ENCODE measurements around the gene ADCYAP1R1. TPM values are rescaled to one million over a fixed set of nuclear protein-coding genes. Genes with fewer than 3 reads are reported as not detected.
A peak's percentile ranks its signal among the peaks of the same experiment; 100 is the strongest.

ADCYAP1R1 gene
- polyA plus RNA-seq, 3 donors = not detected

- Histone ChIP-seq H3K79me2 (ENCODE audit: insufficient read depth, low read length) (no peaks in the 10 kb centered on the region), H3K9me3 (replicated peaks in 1 of 2; ENCODE audit: control insufficient read depth in 1 of 2, insufficient read depth in 1 of 2, low read length in 2 of 2) (no peaks in the 10 kb centered on the region), H3K36me3 (replicated peaks in 1 of 2; ENCODE audit: control insufficient read depth in 1 of 2, insufficient read depth in 2 of 2, low read length in 2 of 2) (no peaks in the 10 kb centered on the region), H3K4me1 (ENCODE audit: control insufficient read depth in 1 of 2, insufficient read depth in 2 of 2, low read length in 2 of 2) (no peaks in the 10 kb centered on the region), H2AFZ (ENCODE audit: insufficient read depth, low read depth, low read length, poor library complexity, severe bottlenecking) (no peak overlapping the region), H3K27ac (ENCODE audit: low read depth in 1 of 2, low read length in 2 of 2) (no peak overlapping the region), H3K4me2 (replicated peaks; ENCODE audit: extremely low read depth, low read length, poor library complexity, severe bottlenecking) (no peak overlapping the region), H4K20me1 (ENCODE audit: insufficient read depth, low read length) (no peaks in the 10 kb centered on the region), H3K27me3 (ENCODE audit: control insufficient read depth in 2 of 2, insufficient read depth in 2 of 2, low read length in 2 of 2) (no peaks in the 10 kb centered on the region), H3K9ac (ENCODE audit: insufficient read depth, low read length, poor library complexity, severe bottlenecking) (no peak overlapping the region), H3K4me3 (replicated peaks in 1 of 3; ENCODE audit: low read depth in 2 of 3, low read length in 3 of 3) (no peak overlapping the region)
- Mint-ChIP-seq H3K27ac (no peak overlapping the region), H3K4me1 (no peaks in the 10 kb centered on the region), H3K9me3 (peaks cover 0 to 10% (median 0%) of the 10 kb centered on the region in 7 donors), H3K27me3 (ENCODE audit: low read depth in 3 of 3) (peaks cover 0 to 19% (median 8%) of the 10 kb centered on the region in 3 donors), H3K4me3 (no peak overlapping the region), H3K36me3 (no peaks in the 10 kb centered on the region)
- intact Hi-C loops (cut with micrococcal nuclease) = no loop called here
- no peak for TF ChIP-seq CTCF (IDR thresholded peaks at IDR 0.05)
- no peak for DNase-seq
- WGBS (ENCODE audit: insufficient coverage) = 81% methylated on average over 4 of the region's 7 CpGs
These were observed 22.7 kb upstream of the ADCYAP1R1 start for GRCh38 chr7:31029251-31030042.

GRCh38 chr7:31033674-31034300 is 18.3 kb upstream of the ADCYAP1R1 start:
- DNase-seq = no peak
- Mint-ChIP-seq H3K4me3 (peak overlapping the region in 1 of 2 donors; percentile 18), H3K9me3 (peaks cover 0 to 13% (median 0%) of the 10 kb centered on the region in 7 donors), H3K27me3 (ENCODE audit: low read depth in 3 of 3) (peaks cover 3 to 20% (median 10%) of the 10 kb centered on the region in 3 donors), H3K36me3 (no peaks in the 10 kb centered on the region), H3K27ac (peak overlapping the region in 2 of 7 donors; percentile 59 to 73), H3K4me1 (no peaks in the 10 kb centered on the region)
- intact Hi-C loops (cut with micrococcal nuclease) = no loop called here
- WGBS (ENCODE audit: insufficient coverage) = 83% methylated on average over 3 of the region's 5 CpGs
- Histone ChIP-seq H3K9me3 (replicated peaks in 1 of 2; ENCODE audit: control insufficient read depth in 1 of 2, insufficient read depth in 1 of 2, low read length in 2 of 2) (no peaks in the 10 kb centered on the region), H3K4me3 (replicated peaks in 1 of 3; ENCODE audit: low read depth in 2 of 3, low read length in 3 of 3) (no peak overlapping the region), H3K27me3 (ENCODE audit: control insufficient read depth in 2 of 2, insufficient read depth in 2 of 2, low read length in 2 of 2) (no peaks in the 10 kb centered on the region), H3K9ac (ENCODE audit: insufficient read depth, low read length, poor library complexity, severe bottlenecking) (no peak overlapping the region), H3K4me2 (replicated peaks; ENCODE audit: extremely low read depth, low read length, poor library complexity, severe bottlenecking) (no peak overlapping the region), H3K36me3 (replicated peaks in 1 of 2; ENCODE audit: control insufficient read depth in 1 of 2, insufficient read depth in 2 of 2, low read length in 2 of 2) (no peaks in the 10 kb centered on the region), H3K4me1 (ENCODE audit: control insufficient read depth in 1 of 2, insufficient read depth in 2 of 2, low read length in 2 of 2) (no peaks in the 10 kb centered on the region), H2AFZ (ENCODE audit: insufficient read depth, low read depth, low read length, poor library complexity, severe bottlenecking) (no peak overlapping the region), H3K79me2 (ENCODE audit: insufficient read depth, low read length) (no peaks in the 10 kb centered on the region), H3K27ac (ENCODE audit: low read depth in 1 of 2, low read length in 2 of 2) (no peak overlapping the region), H4K20me1 (ENCODE audit: insufficient read depth, low read length) (no peaks in the 10 kb centered on the region)
- no peak for TF ChIP-seq CTCF (IDR thresholded peaks at IDR 0.05)
